ENCODE data around the gene TMEM132D. TPM values are rescaled to one million over a fixed set of nuclear protein-coding genes. Genes with fewer than 3 reads are reported as not detected.

Gene TMEM132D
- total RNA-seq, 2 experiments from 2014 or later = not detected

DNA sequence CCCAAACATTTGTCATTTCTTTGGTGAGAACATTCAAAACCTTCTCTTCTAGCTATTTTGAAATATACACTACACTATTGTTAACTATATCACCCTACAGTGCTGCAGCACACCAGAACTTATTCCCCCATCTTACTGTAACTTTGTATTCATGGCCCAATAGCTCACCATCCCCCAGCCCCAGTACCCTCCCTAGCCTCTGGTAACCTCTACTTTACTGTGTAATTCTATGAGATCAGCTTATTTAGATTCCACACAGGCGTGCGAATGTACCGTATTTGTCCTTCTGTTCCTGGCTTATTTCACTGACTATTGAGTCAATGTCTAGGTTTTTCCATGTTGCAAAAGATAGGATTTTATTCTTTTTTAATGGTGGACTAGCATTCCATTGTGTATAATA, 469.0 kb downstream of the TMEM132D start:
- POLR2A ChIA-PET = no interaction called here
- Histone ChIP-seq H3K79me2 (ENCODE audit: insufficient read depth, low read depth, low read length) (no peaks in the 10 kb centered on the region), H2AFZ (ENCODE audit: low read length) (no peak overlapping the region), H3K4me3 (ENCODE audit: low read depth, low read length, poor library complexity, severe bottlenecking) (no peak overlapping the region), H3K9me2 (ENCODE audit: insufficient read depth, low read length) (no peaks in the 10 kb centered on the region), H3K9me3 (ENCODE audit: low read length) (no peaks in the 10 kb centered on the region), H3K36me3 (ENCODE audit: insufficient read depth, low read length) (no peaks in the 10 kb centered on the region), H4K20me1 (ENCODE audit: insufficient read depth, low read length) (no peaks in the 10 kb centered on the region), H3K27ac (ENCODE audit: low read depth, low read length, poor library complexity, severe bottlenecking) (no peak overlapping the region), H3K4me1 (ENCODE audit: insufficient read depth, low read length, poor library complexity, severe bottlenecking) (no peaks in the 10 kb centered on the region), H3K4me2 (ENCODE audit: low read length) (no peak overlapping the region)
- intact Hi-C loops (cut with micrococcal nuclease; ENCODE audit: unreplicated experiment) = no loop called here
- DNase-seq (ENCODE audit: low spot score) = no peak
- TF ChIP-seq, protein P1, sequence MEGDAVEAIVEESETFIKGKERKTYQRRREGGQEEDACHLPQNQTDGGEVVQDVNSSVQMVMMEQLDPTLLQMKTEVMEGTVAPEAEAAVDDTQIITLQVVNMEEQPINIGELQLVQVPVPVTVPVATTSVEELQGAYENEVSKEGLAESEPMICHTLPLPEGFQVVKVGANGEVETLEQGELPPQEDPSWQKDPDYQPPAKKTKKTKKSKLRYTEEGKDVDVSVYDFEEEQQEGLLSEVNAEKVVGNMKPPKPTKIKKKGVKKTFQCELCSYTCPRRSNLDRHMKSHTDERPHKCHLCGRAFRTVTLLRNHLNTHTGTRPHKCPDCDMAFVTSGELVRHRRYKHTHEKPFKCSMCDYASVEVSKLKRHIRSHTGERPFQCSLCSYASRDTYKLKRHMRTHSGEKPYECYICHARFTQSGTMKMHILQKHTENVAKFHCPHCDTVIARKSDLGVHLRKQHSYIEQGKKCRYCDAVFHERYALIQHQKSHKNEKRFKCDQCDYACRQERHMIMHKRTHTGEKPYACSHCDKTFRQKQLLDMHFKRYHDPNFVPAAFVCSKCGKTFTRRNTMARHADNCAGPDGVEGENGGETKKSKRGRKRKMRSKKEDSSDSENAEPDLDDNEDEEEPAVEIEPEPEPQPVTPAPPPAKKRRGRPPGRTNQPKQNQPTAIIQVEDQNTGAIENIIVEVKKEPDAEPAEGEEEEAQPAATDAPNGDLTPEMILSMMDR (conservative IDR thresholded peaks at IDR 0.05; ENCODE audit: low read length) = no peak
- TF ChIP-seq EZH2phosphoT487 (IDR thresholded peaks at IDR 0.05; ENCODE audit: borderline replicate concordance, low read depth, low read length) = no peak
- CTCF ChIA-PET (ENCODE audit: unreplicated experiment) = no interaction called here
- BruUV-seq (replicated peaks) = no TSS peak

DNA sequence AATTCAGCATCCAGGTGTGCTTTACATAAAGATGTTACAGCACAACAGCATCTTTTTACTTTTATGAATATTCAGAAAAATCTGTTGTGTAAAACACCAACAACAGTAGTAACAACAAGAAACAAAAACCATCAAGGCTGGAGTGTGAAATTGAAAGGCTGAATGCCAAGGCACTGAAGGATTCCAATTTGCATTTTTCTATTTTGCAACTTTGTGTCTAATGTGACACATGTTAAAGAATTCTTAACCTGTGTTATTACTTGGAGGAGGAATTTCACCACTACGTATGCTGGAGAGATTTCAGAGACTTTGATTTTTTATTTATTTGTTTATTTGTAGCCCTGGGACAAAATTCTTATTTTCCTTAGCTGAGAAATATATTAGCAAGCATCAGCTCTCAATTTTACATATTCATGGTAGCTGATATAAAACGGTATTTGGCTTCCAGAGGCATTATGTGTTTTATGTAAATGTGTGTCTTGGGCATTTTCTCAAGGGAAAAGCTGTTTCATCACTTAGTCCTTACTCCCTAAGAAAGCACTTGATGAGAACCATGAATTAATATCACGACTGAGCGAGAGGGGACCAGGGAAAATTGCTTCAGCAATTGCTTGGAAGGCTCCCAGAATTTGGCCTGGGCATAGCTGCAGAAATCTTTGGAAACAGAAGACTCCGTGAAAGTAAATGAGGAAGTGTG, 475.4 kb downstream of the TMEM132D start:
- POLR2A ChIA-PET = no interaction called here
- no TSS peak for BruUV-seq (replicated peaks)
- H3K27ac ChIP-seq (ENCODE audit: low read depth, low read length, poor library complexity, severe bottlenecking) = no peak overlapping the region
- H3K4me3 ChIP-seq (ENCODE audit: low read depth, low read length, poor library complexity, severe bottlenecking) = no peak overlapping the region
- intact Hi-C loops (cut with micrococcal nuclease; ENCODE audit: unreplicated experiment) = no loop called here
- H3K4me2 ChIP-seq (ENCODE audit: low read length) = no peak overlapping the region
- no peaks in the 10 kb centered on the region for H4K20me1 ChIP-seq (ENCODE audit: insufficient read depth, low read length)
- H2AFZ ChIP-seq (ENCODE audit: low read length) = no peak overlapping the region
- no peak for TF ChIP-seq EZH2phosphoT487 (IDR thresholded peaks at IDR 0.05; ENCODE audit: borderline replicate concordance, low read depth, low read length)
- TF ChIP-seq, protein P1 (conservative IDR thresholded peaks at IDR 0.05; ENCODE audit: low read length) = no peak
- H3K4me1 ChIP-seq (ENCODE audit: insufficient read depth, low read length, poor library complexity, severe bottlenecking) = no peaks in the 10 kb centered on the region
- no peaks in the 10 kb centered on the region for H3K79me2 ChIP-seq (ENCODE audit: insufficient read depth, low read depth, low read length)
- H3K9me2 ChIP-seq (ENCODE audit: insufficient read depth, low read length) = no peaks in the 10 kb centered on the region
- H3K36me3 ChIP-seq (ENCODE audit: insufficient read depth, low read length) = no peaks in the 10 kb centered on the region
- H3K9me3 ChIP-seq (ENCODE audit: low read length) = no peaks in the 10 kb centered on the region
- CTCF ChIA-PET (ENCODE audit: unreplicated experiment) = no interaction called here
- no peak for DNase-seq (ENCODE audit: low spot score)

DNA sequence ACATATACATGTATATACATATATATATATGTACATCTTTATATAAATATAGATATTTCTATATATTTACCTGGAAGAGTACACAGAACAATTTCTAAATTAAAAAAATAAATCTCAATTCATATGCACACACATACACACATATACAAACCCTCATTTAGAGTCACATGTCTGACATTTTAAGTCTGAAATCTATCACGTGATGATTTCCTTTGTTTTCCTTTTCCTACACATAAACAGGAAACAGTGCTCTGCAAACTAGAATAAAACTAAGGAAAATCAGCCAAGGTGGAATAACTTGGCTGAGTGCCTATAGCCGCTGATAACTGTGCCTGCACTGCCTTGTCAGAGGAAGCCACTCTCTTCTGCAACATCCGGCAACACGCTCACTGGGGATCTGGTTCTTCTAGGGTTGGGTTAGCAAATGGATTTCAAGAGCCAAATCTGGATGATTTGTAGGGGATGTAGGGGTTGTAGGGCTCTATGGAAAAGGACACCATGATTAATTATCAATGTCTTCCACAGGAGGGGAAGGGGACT, 480.7 kb downstream of the TMEM132D start:
- BruUV-seq (replicated peaks) = no TSS peak
- Histone ChIP-seq H3K4me2 (ENCODE audit: low read length) (no peak overlapping the region), H2AFZ (ENCODE audit: low read length) (no peak overlapping the region), H3K27ac (ENCODE audit: low read depth, low read length, poor library complexity, severe bottlenecking) (no peak overlapping the region), H3K9me3 (ENCODE audit: low read length) (no peaks in the 10 kb centered on the region), H3K36me3 (ENCODE audit: insufficient read depth, low read length) (no peaks in the 10 kb centered on the region), H3K4me3 (ENCODE audit: low read depth, low read length, poor library complexity, severe bottlenecking) (no peak overlapping the region), H3K9me2 (ENCODE audit: insufficient read depth, low read length) (no peaks in the 10 kb centered on the region), H3K79me2 (ENCODE audit: insufficient read depth, low read depth, low read length) (no peaks in the 10 kb centered on the region), H4K20me1 (ENCODE audit: insufficient read depth, low read length) (no peaks in the 10 kb centered on the region), H3K4me1 (ENCODE audit: insufficient read depth, low read length, poor library complexity, severe bottlenecking) (no peaks in the 10 kb centered on the region)
- TF ChIP-seq, protein P1 (conservative IDR thresholded peaks at IDR 0.05; ENCODE audit: low read length) = no peak
- no peak for TF ChIP-seq EZH2phosphoT487 (IDR thresholded peaks at IDR 0.05; ENCODE audit: borderline replicate concordance, low read depth, low read length)
- ChIA-PET CTCF (ENCODE audit: unreplicated experiment) (no interaction called here), POLR2A (no interaction called here)
- intact Hi-C loops (cut with micrococcal nuclease; ENCODE audit: unreplicated experiment) = no loop called here
- DNase-seq (ENCODE audit: low spot score) = no peak

Measured in OCI-LY7 (cell line).